Glomerular visceral epithelial cell (primary cell): ENCODE results near the gene GMIP.
"Not testable (repeated sequence)": the region's sequence is repeated elsewhere in the genome, so short reads cannot be mapped to it uniquely, and the experiment has no call there.

Experiments used
- DNase-seq: peaks from one replicate; pipeline ENCODE4 v3.0.0-alpha.2; 2016; ENCODE audit errors: extremely low spot score

Gene GMIP

DNA sequence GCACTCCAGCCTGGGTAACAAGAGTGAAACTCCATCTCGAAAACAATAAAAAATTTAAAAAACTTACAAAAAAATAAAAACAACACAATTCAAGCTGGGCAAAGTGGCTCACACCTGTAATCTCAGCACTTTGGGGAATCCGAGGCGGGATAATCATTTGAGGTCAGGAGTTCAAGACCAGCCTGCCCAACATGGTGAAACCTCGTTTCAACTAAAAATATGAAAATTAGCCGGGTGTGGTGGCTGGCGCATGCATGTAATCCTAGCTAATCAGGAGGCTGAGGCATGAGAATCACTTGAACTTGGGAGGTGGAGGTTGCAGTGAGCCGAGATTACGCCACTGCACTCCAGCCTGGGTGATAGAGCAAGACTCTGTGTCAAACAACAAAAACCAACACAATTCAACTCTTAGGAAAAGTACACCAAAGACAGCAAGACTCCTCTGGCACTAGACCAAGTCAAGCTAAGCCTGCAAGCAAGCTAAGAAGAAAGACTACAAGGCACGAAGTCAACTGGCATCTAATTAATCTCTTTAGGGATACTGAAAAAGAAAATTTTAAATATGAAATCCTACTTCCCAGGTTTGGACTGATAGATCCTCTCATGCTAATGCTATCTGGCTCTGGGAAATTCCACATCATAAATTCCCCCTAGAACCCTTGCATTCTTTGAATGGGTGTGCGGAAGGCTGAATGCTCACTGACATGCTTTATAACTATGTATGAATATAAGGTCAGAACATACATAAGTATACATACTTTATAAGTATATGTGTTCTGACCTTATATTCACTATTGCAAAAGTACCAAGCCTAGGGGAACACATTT, 32.9 kb downstream of the GMIP start:
- DNase-seq: no peak

DNA sequence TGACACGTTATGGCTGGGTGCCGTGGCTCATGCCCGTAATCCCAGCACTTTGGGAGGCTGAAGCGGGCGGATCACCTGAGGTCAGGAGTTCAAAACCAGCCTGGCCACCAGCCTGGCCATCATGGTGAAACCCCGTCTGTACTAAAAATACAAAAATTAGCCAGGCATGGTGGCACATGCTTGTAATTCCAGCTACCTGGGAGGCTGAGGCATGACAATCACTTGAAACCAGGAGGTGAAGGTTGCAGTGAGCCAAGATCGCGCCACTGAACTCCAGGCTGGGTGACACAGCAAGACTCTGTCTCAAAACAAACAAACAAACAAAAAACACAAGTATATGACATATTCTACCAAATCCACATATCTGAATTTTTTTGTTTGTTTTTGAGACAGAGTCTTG, 36.8 kb downstream of the GMIP start:
- DNase-seq: not testable (repeated sequence)

DNA sequence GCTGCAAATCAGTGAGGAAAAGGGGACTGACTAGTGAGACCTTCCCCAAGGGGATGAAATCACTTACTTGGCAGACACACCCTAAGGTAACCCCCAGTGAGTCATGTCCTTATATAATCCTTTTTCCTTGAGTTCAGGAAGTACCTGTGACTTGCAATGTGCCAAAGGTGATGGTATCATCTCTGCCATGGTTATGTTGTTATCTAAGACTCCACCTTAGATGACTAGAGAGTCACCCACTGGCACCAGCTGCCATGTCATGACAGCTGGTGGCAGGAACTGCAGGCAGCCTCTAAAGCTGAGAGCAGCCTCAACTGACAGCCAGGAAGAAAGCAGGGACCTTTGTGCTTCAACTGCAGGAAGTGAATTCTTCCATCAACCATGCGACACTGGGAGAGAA, 37.4 kb downstream of the GMIP start:
- no peak for DNase-seq

DNA sequence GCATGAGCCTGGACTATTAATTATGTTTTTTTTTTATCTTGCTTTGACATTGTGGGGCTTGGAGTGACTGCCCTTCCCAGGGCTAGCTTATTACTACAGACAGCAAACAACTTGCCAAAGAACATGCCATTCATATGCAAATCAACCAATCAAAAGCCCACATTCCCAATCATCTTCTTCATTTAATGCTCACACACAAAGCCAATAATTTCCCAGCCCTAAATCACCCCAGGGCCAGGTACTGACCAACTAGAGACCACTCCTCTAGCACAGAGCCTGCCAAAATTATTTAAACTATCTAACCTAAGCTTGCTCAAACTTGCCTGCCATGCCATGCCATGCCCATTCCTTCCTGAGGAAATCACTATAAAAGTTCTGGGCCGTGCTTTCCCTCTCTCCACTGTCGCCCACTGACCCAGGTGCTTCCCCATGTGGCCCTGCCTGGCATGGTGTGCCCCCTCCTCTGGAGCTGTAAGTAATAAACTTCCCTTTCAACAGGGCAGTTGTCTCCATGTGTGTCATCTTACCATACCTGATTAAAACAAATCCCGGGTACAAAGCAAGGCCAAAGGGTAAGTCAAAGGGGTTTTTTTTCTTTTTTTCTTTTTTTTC, 40.6 kb downstream of the GMIP start:
- no peak for DNase-seq

DNA sequence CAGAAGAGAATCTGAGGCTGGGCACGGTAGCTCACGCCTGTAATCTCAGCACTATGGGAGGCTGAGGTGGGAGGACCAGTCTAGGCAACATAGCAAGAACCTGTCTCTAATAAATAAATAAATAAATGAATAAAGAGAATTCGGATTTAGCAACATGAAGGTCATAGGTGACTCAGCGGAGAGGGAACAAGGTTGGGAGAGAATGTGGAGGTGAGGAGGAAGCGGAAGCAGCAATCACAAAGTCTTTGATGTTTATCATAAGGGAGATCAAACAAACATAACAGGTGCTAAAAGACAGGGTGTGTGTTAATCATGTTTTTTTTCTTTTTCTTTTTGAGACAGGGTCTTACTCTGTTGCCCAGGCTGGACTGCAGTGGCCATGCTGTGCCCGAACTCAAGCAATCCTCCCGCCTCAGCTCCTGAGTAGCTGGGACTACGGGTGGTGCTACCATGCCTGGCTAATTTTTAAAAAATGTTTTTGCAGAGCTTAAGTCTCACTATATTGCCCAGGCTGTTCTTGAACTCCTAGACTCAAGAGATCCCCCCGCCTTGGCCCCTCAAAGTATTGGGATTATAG, 41.2 kb downstream of the GMIP start:
- no peak for DNase-seq

DNA sequence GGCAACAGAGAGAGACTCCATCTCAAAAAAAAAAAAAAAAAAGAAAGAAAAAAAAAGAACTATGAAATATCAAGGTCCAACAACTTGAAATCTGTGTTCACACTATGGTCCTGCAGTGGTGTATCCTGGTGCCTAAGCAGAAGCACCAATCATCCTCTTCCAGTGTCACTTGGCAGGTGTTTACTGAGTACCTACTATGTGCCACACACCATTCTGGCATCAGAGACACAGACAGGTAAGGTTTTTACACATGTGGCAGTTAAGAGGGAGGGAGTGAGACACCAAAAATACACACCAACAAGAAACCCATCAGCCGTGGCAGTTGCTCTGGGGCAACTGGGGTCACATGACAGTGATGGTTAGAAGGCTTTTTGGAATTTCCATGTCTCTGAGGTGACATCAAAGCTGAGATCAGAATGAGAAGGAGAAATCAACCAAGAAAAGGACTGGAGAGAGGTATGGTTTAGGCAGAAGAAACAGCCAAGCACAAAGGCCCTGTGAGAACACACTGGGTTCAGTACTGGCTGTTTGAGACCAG, 42.6 kb downstream of the GMIP start:
- DNase-seq: no peak

DNA sequence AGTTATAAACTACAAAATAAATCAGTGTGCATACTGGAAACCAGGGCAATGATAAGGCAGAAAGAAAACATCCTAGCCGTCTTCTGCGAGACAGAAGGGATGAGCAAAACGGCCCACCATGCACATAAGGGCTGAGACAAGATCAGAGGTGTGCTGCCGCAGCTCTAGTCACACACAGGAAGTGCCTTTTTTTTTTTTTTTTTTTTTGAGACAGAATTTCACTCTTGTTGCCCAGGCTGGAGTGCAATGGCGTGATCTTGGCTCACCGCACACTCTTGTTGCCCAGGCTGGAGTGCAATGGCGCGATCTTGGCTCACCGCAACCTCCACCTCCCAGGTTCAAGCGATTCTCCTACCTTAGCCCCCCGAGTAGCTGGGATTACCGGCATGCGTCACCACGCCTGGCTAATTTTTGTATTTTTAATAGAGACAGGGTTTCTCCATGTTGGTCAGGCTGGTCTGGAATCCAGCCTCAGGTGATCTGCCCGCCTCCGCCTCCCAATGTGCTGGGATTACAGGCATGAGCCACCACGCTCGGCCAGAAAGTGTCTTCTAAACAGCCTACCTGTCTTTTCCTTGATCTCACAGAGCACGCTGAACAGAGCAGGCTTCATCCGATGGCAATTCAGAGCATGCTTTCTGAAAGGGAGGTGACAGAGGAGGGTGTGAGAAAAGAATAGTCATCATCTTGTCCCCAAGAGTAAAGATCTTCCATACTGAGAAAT, 44.6 kb downstream of the GMIP start:
- not testable (repeated sequence) for DNase-seq

DNA sequence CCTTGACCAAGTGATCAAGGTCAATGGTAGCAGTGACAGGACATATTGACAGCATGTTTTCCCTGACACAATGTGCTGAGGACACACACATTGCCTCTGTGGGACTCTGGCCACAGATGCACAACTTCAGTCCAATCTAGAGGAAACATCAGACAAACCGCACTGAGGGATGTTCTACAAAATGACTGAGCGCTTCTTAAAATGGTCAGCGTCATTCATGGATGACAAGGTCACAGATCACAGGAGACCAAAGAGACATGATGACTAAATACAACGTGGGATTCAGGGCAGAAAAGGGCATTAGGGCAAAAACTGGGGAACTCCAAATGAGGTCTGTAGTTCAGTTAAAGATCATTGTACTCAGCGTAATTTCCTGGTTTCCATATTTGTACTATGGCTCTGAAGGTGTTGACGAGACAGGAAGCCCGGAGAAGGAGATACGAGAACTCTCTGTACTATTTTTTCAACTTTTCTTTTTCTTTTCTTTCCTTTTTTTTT, 45.6 kb downstream of the GMIP start:
- no peak for DNase-seq

DNA sequence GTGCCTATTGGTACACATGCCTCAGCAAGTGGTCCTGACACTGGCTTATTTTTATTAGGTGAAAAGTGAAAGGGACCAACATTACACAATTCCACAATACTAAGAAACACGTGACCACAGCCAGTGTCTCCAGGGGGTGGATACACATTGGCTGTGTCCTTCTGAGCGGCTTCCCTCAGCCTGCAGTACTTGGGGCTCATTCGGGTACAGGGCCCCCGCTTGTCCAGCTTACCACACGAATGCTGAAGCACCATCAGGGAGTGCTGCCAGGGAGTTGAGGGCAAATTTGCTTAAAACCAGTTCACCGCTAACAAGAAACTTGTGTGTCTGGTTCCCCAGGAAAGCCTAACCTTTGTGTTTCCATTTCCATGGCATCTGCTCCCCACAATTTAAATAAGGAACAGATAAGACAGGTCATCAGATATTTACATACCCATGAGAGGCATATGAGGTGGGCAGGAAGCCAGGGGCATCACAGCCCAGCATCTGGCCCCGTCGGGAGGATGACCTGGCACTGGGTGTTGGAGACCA, 48.2 kb downstream of the GMIP start:
- no peak for DNase-seq

DNA sequence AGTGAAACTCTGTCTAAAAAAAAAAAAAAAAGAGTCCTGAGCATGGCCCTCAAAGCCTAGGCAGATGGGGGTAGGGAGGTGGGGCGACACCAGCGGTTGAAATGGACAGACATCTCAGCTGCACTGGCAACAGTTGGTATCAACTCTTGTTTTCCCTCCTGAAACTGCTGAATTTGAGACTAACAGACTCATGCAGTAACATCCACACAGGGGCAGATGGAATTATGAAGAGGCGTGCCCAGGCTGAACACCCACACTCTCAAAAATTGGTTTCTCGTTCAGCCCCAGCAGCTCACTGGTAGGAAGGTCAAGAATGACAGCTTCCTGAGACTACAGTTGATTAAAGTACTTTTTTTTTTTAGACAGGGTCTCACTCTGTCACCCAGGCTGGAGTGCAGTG, 49.1 kb downstream of the GMIP start:
- DNase-seq: no peak

DNA sequence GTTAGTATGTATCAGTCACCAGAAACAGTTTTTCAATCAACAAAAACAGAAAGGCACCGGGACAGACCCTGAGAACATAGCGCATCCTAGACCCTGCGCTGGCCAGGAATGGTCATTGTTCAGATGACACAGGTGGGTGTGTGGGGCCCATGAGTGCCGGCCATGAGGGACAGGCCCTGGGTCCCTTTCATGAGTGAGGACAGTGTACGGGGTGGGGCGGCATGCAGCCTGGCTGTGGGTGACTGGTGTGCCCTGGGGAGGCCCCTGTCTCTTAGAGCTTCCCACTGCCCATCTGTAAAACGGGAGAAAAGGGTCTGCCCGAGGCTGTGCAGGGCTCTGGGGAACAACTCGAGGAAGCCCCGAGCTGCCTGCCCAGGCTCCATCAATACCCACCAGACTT, 50.8 kb downstream of the GMIP start:
- no peak for DNase-seq

DNA sequence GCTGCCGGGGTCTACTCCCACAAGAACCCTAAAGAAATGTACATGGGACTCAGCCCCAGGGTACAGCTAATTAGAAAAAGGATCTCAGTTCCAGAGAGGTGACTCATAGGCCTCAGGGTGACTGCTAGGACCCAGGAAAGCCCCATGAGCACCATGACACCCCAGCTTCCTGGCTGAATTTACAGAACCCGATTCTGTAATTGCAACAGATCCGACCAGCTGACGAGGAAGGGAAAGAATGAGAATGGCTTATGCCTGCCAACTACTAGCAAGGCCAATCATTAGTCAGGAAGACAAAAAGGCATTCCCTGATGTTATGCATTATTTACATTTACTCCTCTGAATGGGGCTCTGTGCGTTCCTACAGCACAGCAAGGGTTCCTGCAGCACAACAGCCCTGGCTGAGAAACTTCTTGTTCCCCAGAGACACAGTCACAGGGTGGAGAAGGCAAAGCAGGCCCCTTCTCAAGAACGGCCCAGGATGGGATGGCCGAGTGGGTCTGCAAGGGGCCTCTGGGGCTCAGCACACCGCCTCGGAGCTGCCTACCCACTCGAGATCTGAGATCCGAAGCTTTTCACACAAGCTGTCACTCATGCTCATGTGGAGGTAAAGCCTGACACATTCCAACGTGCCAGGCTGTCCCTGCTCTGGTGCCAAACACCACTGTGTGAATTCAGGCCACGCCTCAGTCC, 52.2 kb downstream of the GMIP start:
- peak; percentile 65 for DNase-seq

DNA sequence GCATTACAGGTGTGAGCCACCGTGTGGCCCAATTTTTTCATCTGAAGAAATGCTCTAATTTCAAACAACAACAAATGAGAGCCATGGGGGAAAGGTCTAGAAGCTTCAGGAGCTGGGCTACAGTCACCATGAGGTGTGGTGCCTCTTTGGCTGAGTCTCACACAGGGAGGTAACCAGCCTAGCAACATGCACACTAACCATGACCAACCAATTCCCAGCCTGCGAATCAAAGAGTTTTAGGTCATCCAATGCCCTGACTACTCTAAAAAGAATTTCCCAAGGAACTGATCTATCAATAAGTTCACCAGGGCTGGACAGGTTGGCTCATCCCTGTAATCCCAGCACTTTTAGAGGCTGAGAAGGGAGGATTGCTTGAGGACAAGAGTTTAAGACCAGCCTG, 54.9 kb downstream of the GMIP start:
- DNase-seq: no peak

DNA sequence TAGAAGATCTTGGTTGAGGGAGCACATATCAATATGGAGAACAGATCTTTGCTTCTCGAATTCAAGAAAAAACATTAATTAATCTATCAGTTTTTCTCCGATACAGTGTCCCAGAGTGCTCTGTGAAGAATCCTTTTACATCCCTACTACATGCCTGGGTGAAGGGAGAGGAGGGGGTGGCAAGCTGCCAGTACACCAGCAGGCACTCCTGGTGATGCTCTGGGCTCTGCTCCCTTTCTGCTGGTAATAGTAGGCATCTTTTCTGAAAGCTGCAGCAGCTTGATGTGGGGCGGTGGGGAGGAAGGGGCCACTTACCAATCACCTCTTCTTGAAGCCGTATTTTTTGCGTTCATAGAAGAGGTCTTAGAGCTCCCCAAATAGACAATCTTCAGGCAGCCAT, 55.7 kb downstream of the GMIP start:
- DNase-seq: no peak

DNA sequence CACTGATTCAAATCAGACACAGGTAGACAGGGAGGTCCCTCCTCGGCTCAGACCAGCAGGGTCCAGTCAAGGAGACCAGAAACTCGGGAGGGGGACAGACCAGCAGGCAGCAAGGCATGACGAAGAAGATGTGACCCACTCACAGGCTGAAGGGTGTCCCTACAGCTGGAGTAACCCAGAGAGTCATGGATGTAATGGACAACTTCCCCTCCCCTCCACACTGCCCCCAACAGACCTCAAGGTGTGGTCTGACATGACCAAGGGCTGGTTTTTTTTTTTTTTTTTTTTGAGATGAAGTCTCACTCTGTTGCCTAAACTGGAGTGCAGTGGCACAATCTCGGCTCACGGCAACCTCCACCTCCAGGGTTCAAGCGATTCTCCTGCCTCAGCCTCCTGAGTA, 59.1 kb downstream of the GMIP start:
- no peak for DNase-seq

DNA sequence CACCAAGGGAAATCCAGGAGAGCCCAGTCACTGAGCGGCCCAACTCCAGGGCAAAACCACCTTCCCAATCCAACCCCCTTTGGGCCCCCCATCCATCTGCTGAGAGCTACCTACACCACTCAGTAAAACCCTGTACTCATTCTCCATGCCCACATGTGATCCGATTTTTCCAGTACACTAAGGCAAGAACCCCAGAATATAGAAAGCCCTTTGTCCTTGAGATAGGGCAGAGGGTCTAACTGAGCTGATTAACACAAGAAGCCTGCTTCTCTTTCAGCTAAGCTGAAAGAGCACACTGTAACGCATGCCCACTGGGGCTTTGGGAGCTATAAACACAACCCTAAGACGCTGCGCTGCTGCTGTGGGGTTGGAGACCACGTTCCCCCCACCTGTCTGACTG, 61.0 kb downstream of the GMIP start:
- no peak for DNase-seq

DNA sequence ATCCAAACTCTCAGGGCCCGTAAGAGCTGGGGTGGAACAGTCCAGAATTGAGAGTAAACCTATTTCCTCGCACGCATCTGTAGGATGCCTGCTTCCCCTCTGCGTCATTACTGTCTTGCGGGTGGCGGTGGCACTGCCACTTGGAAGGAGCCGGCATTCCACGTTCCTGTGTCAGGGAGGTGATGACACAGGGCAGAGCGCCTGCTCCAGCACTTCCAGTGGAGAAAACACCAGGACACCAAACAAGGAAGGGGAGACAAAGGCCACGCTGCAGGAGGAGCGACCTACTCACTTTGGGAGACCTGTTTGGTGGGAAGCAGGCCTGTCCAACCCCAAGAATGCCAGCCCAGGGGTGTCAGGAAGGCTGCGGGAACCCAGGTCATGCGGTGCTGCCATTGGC, 62.1 kb downstream of the GMIP start:
- no peak for DNase-seq

DNA sequence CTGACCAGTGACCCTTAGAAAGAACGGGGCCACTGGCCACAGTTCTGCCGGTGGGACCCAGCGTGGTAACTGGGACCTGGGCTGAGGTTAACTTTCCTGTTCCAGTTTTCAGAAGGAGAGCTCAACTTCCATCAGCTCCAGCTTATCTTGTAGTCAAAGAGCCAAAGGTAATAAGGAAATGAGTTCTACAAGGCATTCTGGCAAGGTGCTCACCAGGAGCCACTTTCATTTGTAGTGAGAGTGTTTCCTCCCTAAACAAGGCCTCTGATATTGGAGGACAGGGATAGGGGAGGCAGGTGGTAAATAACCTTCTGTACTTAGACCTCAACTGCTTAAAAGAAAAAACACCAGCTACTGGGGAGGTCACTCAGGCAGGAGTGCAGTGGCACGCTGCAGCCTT, 63.0 kb downstream of the GMIP start:
- DNase-seq: no peak

DNA sequence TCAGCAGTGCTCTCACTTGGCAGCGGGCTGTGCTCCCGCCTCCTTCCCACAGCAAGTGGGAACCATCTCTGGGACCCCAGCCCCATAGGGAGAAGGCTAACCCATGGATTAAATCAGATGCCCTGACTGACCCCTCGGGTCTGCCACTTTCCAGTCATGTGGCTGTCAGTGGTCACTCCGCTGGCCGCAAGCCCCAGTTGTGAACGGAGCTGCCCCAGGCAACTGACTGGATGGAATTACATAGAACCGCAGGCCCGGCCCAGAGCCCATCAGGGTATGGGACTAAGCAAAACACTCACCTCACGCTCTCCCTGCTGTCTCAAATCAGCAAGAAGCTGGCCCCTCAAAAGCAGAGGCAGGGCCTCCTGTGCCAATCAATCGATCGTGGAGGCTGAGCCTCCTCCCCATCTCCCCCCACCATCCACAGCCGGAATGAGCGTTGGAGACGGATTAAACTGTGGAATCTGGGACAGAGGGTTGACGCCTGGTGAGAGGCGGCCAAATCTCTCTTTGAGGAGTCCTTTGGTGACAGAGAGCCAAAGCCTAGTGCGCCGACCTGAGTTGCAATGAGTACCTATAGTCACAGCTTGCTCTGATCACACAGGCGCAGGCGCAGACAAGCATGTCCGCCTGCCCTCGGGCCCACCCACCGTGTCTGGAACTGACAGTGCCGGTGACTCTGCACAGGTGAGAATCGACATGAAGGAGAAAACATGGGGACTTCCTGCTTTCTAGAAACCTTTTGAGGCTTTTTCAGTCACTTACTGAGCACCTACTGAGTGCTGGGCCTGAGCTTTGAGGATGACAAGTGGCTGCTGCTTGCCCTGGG, 63.7 kb downstream of the GMIP start:
- no peak for DNase-seq
